PC-9 (cell line): ENCODE results near the gene ZFY. TPM values are rescaled to one million over a fixed set of nuclear protein-coding genes. Genes with fewer than 3 reads are reported as not detected.

ENCODE experiments used
- BruUV-seq: library from RNA; stranded (reverse); fragments of 400-500 nt; replicated peaks from 2 replicates; lab custom pipeline; 2021; lab: Mats Ljungman, UMichigan
- CTCF ChIA-PET: fragments of 300-600 bp; sonication (Branson Sonifier 250); formaldehyde crosslinking; loops from one replicate; lab custom pipeline; 2022; ENCODE audit warnings: antibody characterized with exemption; lab: Charles Lee
- POLR2A ChIA-PET: fragments of 300-600 bp; sonication (Branson Sonifier 250); formaldehyde crosslinking; loops from one replicate; lab custom pipeline; 2022; ENCODE audit warnings: antibody characterized with exemption; ENCODE audit not compliant: unreplicated experiment; lab: Charles Lee
- DNase-seq, 2 experiments: peaks; one replicate each; pipeline versions ENCODE4 v3.0.0 to v3.0.0-alpha.2; 2015 to 2022; ENCODE audit warnings: mixed read lengths in 1 of 2
- H2AFZ ChIP-seq: fragments of 200-600 bp; sonication (generic); 2 replicates; pipeline ENCODE4 v1.8.1; 2017; ENCODE audit warnings: antibody characterized with exemption
- H3F3A ChIP-seq: fragments of 200-600 bp; sonication (generic); 2 replicates; pipeline ENCODE4 v1.8.1; 2017; ENCODE audit warnings: antibody characterized with exemption, mild to moderate bottlenecking, low read depth; ENCODE audit not compliant: insufficient read depth
- H3K27ac ChIP-seq: fragments of 200-600 bp; sonication (generic); 2 replicates; pipeline ENCODE4 v1.6.1; 2016; ENCODE audit warnings: mixed run types
- H3K27me3 ChIP-seq: fragments of 200-600 bp; sonication (generic); 2 replicates; pipeline ENCODE4 v1.6.1; 2016; ENCODE audit warnings: low read depth, mixed run types; ENCODE audit not compliant: insufficient read depth
- H3K36me3 ChIP-seq: fragments of 200-600 bp; sonication (generic); 2 replicates; pipeline ENCODE4 v1.6.1; 2016; ENCODE audit warnings: low read depth, mixed run types
- H3K4me1 ChIP-seq: fragments of 200-600 bp; sonication (generic); replicated peaks from 2 replicates; pipeline ENCODE4 v1.6.1; 2016; ENCODE audit warnings: mixed run types; ENCODE audit not compliant: insufficient read depth
- H3K4me2 ChIP-seq: fragments of 200-600 bp; sonication (generic); 2 replicates; pipeline ENCODE4 v1.6.1; 2017; ENCODE audit warnings: mixed run types
- H3K4me3 ChIP-seq: fragments of 200-600 bp; sonication (generic); 2 replicates; pipeline ENCODE4 v1.6.1; 2016; ENCODE audit warnings: mixed run types
- H3K79me2 ChIP-seq: fragments of 200-600 bp; sonication (generic); 2 replicates; pipeline ENCODE4 v1.6.1; 2017; ENCODE audit warnings: low read depth, mixed run types
- H3K9me2 ChIP-seq: fragments of 200-600 bp; sonication (generic); 2 replicates; pipeline ENCODE4 v1.8.1; 2017; ENCODE audit warnings: mild to moderate bottlenecking; ENCODE audit not compliant: insufficient read depth
- H3K9me3 ChIP-seq: fragments of 200-600 bp; sonication (generic); 2 replicates; pipeline ENCODE4 v1.8.1; 2016; ENCODE audit warnings: low read depth; ENCODE audit not compliant: insufficient read depth
- H4K20me1 ChIP-seq: fragments of 200-600 bp; sonication (generic); 2 replicates; pipeline ENCODE4 v1.8.1; 2017; ENCODE audit not compliant: insufficient read depth
- EZH2 ChIP-seq: fragments of 200-600 bp; sonication (generic); IDR thresholded peaks from 2 replicates; pipeline ENCODE4 v1.8.0; 2017; ENCODE audit warnings: antibody characterized with exemption, low read depth
- intact Hi-C: fragments of 100-400 bp; cut with micrococcal nuclease; formaldehyde crosslinking; loops from one replicate; pipeline ENCODE4 v1.10.0; 2022; ENCODE audit not compliant: unreplicated experiment
- total RNA-seq: library from RNA; stranded (reverse); gene quantifications from 2 replicates; pipeline ENCODE4 v1.2.3, GENCODE V29; 2021
- TF ChIP-seq, protein P1 (sequence below): fragments of 200-600 bp; sonication (generic); conservative IDR thresholded peaks from 2 replicates; pipeline ENCODE4 v1.6.1; 2017; ENCODE audit warnings: mixed run types, antibody characterized with exemption, mild to moderate bottlenecking, moderate library complexity

Gene ZFY
- total RNA-seq, 1 experiment from 2014 or later = not detected

DNA sequence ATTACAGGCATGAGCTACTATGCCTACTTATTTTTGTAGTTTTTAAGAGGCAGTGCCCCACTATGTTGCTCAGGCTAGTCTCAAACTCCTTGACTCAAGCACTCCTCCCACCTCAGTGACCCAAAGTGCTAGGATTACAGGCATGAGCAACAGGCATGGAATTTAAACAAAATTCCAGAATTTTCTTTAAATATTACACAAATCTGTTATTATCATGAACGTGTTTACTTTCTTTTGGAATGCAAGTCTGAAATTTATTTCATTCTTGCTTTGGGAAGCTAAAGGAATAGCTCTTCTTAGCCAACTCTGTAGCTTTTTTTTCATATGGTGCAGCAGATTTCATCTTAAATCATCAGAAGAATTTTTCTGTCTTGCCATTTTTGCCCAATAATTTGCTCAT lies 27.8 kb upstream of the ZFY start:
- Histone ChIP-seq H3K9me2 (no peaks in the 10 kb centered on the region), H3K36me3 (no peaks in the 10 kb centered on the region), H3K27ac (no peak overlapping the region), H3K27me3 (no peaks in the 10 kb centered on the region), H3K79me2 (no peaks in the 10 kb centered on the region), H4K20me1 (no peaks in the 10 kb centered on the region), H3K4me2 (no peak overlapping the region), H3F3A (no peaks in the 10 kb centered on the region), H3K4me3 (no peak overlapping the region), H2AFZ (no peak overlapping the region), H3K9me3 (no peaks in the 10 kb centered on the region), H3K4me1 (no peaks in the 10 kb centered on the region)
- BruUV-seq = no TSS peak
- intact Hi-C loops = no loop called here
- TF ChIP-seq, protein P1, sequence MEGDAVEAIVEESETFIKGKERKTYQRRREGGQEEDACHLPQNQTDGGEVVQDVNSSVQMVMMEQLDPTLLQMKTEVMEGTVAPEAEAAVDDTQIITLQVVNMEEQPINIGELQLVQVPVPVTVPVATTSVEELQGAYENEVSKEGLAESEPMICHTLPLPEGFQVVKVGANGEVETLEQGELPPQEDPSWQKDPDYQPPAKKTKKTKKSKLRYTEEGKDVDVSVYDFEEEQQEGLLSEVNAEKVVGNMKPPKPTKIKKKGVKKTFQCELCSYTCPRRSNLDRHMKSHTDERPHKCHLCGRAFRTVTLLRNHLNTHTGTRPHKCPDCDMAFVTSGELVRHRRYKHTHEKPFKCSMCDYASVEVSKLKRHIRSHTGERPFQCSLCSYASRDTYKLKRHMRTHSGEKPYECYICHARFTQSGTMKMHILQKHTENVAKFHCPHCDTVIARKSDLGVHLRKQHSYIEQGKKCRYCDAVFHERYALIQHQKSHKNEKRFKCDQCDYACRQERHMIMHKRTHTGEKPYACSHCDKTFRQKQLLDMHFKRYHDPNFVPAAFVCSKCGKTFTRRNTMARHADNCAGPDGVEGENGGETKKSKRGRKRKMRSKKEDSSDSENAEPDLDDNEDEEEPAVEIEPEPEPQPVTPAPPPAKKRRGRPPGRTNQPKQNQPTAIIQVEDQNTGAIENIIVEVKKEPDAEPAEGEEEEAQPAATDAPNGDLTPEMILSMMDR = no peak
- TF ChIP-seq EZH2 = no peak
- POLR2A ChIA-PET = no interaction called here
- DNase-seq = no peak
- CTCF ChIA-PET = no interaction called here

DNA sequence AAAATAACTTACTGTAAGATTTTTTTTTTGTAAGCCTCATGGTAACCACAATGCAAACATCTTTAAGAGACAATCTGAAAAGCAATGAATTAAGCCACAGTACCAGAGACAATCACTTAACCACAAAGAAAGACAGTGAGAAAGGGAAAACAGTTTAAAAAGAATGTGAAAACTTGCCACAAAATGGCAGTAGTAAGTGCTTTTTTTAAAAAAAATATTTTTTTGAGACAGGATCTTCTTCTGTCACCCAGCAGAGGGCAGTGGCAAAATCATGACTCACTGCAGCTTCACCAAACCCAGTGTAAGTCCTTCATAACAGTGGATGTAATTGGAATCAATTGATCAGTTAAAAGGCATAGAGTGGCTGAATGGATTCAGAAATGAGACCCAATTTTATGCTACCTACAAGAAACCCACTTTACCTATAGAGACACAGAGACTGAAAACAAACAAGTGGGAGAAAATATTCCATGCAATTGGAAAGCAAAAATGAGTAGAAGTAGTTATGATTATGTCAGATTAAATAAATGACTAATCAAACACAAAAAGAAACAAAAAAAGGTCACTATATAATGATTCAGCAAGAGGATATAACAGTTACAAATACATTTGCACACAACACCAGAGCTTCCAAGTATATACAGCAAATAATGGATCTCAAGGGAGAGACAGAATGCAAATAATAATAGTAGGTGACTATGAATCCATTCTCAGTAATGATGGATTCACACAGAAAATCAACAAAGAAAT lies 21.9 kb upstream of the ZFY start:
- ChIA-PET CTCF (no interaction called here), POLR2A (no interaction called here)
- no TSS peak for BruUV-seq
- intact Hi-C loops = no loop called here
- Histone ChIP-seq H3K4me3 (no peak overlapping the region), H3F3A (no peaks in the 10 kb centered on the region), H2AFZ (no peak overlapping the region), H3K27me3 (no peaks in the 10 kb centered on the region), H3K9me2 (no peaks in the 10 kb centered on the region), H3K4me1 (no peaks in the 10 kb centered on the region), H3K4me2 (no peak overlapping the region), H3K27ac (no peak overlapping the region), H4K20me1 (no peaks in the 10 kb centered on the region), H3K9me3 (no peaks in the 10 kb centered on the region), H3K36me3 (no peaks in the 10 kb centered on the region), H3K79me2 (no peaks in the 10 kb centered on the region)
- DNase-seq = no peak
- no peak for TF ChIP-seq EZH2
- TF ChIP-seq, protein P1 = no peak

DNA sequence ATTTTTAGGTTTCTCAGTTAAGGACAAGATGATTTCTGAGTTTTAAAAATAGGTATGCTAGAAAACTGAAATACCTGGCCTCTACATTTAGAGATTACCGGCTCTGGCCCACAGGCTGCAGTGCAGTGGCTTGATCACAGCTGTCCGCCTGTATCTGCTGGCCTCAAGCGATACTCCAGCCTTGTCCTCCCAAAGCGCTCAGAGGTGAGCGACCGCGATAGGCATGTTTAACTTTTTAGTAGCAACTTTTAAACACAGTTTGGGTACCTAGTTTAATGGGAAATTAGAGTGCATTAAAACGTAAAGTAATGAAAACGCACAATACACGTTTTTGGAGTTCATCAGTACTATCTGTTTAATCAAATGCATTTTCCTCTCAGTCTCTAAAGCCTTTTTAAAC lies 1.1 kb upstream of the ZFY start:
- Histone ChIP-seq H4K20me1 (no peaks in the 10 kb centered on the region), H3K9me2 (no peaks in the 10 kb centered on the region), H3K27me3 (no peaks in the 10 kb centered on the region), H3K9me3 (no peaks in the 10 kb centered on the region), H3K4me3 (no peak overlapping the region), H3K4me1 (no peaks in the 10 kb centered on the region), H3K36me3 (no peaks in the 10 kb centered on the region), H3K27ac (no peak overlapping the region), H3F3A (no peaks in the 10 kb centered on the region), H2AFZ (no peak overlapping the region), H3K79me2 (no peaks in the 10 kb centered on the region), H3K4me2 (no peak overlapping the region)
- BruUV-seq = no TSS peak
- intact Hi-C loops = no loop called here
- CTCF ChIA-PET = no interaction called here
- POLR2A ChIA-PET = no interaction called here
- DNase-seq = no peak
- TF ChIP-seq, protein P1 = no peak
- TF ChIP-seq EZH2 = no peak
